HG03571 (cell line): ENCODE measurements around the gene ARHGEF12.

ENCODE experiments used
- ATAC-seq: cut with Tn5 transposase; IDR thresholded peaks from one replicate; pipeline ENCODE4 v1.9.1; 2021; ENCODE audit not compliant: unreplicated experiment

ARHGEF12 gene

DNA sequence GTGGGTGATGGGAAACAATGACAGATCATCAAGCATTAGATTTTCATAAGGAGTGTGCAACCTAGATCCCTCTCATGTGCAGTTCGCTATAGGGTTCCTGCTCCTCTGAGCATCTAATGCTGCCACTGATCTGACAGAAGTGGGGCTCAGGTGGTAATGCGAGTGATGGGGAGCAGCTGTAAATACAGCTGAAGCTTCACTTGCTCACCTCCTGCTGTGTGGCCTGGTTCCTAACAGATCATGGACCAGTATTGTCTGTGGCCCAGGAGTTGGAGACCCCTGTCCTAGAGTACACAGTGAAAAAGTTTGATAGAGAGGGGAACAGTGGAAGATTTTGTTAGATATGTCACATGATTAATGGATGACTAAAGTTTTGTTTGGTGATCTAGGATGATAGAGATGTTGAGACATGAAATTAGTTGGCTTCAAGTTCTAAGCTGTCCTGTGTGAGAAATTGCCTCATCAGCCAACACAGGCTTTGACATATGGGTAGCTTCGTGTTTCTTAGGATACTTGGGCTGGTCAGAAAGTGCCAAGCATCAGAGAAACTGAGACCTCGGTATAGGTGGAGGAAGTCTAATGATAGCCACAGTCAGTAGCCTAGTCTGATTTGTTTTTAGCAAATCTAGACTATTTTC is 47.4 kb downstream of the ARHGEF12 start:
- no peak for ATAC-seq

DNA sequence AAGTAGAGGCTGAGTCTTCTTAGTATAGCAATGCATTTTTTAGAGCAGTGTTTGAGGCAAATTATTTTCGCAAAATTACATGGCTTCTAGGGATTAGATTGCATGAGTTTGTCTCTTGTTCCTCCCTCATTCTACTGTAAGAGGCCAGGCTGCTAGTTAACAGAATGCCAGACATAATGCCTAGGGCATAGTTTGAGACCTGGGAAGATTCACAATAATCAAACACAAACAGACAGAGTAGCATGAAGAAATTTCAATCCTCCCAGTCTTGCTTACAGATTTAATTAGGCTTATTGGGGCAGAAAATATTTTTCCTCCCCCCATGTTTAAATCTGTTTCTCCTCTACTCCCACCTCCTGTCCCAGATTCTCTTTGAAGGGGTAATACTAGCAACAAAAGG is 48.3 kb downstream of the ARHGEF12 start:
- ATAC-seq = no peak

DNA sequence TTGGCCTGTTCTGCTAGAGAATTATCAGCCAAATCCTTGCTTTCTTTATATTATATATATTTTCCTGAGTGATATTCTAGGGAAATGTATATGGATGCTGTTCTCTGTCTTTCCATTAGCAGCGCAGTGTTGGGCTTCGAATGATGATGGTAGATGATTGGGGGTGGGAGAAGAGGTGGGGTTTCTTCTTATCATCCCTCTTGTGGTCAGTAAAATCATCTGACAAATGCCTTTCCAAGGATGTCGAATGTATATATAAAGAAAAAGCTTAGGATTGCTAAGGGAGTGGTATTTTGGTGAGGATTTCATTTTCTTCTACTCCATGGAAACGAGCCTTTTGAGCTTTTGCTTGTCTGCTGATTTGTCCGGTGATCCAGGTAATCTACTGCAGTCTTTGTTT is 48.9 kb downstream of the ARHGEF12 start:
- no peak for ATAC-seq

DNA sequence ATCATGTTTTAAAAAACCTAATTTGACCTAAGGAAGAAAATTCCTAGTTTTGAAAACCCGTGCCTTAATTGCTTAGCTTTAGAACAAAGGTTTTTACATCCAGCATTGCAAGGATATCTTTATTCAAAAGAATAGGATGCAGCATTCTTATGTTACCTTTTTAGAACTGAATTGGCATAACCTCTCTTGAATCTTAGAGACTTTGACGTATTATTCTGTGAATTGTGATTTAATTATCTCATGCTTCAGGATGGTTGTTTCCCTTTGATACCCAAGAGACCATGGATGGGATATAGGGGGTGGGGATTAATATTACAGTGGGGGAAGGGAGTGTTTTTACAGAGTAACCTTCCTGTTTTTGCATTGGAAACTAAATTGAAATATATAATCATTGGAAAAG is 49.4 kb downstream of the ARHGEF12 start:
- no peak for ATAC-seq

DNA sequence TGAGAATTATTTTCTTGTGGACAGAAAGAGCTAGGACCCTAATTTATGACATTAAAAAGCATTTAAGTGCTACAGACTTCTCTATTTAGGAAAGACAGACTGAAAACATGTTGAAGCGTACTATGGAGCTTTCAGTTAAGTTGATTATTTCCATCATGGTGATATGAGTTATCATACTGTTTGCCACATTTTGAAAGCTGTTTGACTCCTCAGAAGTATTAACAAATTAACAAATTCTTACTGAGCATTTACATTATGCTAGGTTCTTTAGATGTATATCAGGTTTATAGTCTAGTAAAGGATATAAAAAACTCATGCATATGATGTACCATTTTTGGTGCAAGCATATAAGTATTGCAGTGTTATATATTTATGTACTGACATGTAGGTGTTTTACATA is 50.1 kb downstream of the ARHGEF12 start:
- no peak for ATAC-seq

DNA sequence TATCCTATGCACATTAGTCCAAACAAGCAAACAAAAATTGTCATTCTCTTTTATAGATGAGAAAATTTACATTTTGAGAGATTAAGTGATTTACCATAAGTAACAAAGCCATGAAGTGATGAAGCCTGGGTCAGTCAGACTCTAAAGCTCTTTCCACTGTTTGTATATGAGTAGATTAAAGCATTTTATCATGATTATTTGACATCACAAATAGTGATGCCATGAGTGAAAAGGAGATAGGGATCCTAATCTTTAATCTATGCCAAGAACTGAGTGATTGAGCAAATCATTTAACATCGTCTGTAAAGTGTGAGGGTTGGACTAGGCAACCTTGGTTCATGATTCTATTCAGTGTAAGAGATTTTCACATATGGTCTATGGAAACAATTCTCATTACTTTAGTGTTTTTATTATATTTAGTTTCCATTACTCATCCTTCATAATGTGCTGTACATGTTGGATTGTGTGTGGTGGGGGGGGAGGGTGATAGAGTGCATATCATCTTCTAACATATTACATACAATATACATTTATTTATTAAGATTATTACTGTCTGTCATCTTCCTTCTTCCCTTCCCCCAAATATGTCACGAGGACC is 50.7 kb downstream of the ARHGEF12 start:
- no peak for ATAC-seq

DNA sequence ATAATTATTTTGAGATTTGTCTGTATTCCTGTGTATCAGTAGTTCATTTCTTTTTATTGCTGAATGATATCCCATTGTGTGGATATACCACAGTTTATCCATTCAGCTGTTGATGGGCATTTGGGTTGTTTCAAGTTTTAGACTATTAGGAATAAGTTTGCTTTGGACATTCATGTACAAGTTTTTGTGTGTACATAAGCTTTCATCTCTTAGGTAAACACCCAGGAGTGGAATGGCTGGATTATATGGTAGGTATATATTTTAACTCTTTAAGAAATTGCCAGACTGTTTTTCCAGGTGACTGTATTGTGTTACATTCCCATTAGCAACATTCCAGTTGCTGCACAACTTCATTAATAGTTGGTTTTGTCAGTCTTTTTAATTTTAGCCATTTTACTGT is 52.0 kb downstream of the ARHGEF12 start:
- ATAC-seq = no peak

DNA sequence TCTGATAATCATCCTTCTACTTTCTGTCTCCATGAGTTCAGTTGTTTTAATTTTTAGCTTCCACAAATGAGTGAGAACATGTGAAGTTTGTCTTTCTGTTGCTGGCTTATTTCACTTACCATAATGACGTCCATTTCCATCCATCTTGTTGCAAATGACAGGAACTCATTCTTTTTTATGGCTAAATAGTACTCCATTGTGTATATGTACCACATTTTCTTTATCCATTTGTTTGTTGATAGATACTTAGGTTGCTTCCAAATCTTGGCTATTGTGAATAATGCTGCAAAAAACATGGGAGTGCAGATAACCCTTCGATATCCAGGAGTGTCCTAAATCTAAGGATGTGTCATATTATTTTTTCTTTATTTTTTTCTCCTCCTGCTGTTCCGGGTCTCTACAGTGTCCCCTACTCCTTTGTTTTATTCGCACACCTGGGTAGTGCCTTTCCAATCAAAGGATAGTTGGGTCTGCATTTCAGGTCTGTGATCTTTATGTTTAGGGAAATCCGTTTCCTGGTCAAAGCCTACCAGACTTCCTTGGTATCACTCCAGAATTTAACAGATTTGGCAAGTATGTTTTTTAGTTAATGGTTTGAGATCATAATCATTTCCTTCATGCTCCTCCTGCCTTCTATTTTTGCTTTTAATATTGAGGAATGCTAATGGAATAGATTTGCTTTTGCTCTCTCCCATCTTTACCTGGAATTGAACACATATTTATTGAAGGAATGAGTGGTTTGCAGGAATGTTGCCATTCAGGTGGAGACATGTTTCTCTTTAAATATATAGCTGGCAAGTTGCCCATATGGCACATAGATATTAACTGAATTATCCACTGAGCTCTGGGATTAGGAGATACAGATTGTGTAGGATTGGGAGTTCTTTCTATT is 53.7 kb downstream of the ARHGEF12 start:
- ATAC-seq = no peak

DNA sequence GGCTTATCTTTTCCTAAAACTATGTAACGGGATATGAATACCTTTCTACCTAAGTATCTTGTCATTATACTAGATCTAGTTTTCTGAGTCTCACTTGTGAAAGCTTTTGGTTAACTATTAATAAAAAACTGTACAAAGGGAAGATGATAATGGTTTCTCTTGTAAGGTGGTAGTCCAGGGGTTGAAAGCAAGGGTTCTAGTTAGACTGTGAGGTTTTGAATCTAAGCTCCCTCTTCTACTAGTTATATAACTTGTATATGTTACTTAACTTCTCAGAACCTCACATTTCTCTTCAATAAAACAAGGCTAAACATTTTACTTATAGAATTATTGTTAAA is 54.3 kb downstream of the ARHGEF12 start:
- no peak for ATAC-seq

DNA sequence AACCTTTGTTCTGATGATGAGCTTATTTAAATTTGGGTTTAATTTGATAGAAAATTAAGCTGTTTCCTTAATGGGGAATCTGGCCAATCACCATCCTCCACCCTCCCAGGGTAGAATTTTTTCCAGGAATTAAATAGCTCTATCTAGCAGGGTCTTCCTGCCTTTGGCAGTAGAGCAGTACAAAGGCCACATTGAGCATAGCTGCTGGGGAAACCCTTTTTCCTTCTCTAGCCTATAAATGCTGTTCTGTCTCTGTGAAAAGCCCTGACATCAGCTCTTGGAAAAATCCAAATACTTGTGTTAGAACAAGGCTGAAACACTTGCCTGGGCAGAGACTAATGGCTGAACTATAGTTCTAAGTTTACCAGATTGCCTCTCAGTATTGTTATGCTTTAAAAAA is 55.1 kb downstream of the ARHGEF12 start:
- ATAC-seq = no peak

DNA sequence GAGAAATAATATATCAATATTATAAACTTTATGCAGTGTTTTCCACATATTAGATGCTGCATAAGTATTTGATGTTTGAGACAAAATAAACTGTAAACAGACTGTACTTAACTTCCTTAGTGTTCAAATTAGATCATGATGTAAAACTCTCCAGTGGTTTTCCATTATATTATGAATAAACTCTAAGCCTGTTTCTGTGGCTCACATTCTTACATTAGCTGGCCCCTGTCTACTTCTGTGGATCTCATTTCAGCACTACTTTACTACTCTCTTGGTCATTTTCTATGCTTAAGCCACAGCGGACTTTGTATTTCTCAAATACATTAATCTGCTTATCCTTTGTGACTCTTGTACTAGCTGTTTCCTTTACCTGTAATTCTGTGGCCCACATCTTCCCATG is 55.6 kb downstream of the ARHGEF12 start:
- no peak for ATAC-seq

DNA sequence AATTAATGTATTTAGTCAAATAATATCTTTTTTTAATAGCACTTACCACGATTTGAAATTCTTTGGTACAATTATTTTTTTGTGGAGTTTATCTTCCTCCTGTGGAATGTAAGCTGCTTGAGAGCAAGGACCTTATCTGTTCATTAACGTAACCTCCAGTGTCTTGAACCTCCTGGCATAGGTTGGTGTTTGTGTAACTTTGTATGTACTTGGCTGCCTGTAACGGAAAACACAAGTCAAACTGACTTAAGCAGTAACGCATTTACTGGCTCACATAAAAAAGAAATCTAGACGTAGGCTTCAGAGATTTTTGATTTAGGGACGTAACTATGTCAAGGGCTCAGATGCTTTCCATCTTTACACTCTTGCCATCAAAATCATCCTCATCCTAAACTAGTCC is 56.1 kb downstream of the ARHGEF12 start:
- ATAC-seq = no peak

DNA sequence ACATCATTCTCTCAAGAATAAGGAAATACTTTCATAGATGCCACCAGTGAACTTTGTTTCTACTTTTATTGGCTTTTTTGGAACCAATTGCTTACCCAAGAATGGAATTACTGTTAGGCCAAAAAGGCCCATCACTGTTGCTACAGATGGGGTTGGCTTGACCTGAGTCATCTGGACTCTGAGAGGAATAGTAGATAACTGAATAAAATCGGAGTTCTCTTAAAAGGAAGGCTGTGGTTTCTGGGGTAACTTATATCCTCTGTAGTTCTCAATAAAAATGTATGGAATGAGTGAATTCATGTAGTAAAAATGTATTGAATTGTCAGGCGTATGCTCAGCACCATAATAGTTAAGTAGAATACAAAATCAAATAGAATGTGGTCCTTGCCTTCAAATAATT is 56.6 kb downstream of the ARHGEF12 start:
- no peak for ATAC-seq

DNA sequence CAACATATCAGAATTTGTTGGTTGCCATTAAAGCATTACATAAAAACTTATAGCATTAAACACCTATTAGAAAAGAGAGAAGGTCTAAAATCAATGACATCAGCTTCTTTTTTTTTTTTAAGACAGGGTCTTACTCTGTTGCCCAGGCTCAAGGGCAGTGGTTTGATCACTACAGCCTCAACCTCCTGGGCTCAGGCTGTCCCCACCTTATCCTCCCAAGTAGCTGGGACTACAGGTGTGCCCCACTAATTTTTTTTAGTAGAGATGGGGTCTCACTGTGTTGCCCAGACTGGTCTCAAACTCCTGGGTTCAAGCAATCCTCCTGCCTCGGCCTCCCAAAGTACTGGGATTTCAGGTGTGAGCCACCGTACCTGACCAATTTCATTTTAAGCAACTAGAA is 57.9 kb downstream of the ARHGEF12 start:
- ATAC-seq = no peak

DNA sequence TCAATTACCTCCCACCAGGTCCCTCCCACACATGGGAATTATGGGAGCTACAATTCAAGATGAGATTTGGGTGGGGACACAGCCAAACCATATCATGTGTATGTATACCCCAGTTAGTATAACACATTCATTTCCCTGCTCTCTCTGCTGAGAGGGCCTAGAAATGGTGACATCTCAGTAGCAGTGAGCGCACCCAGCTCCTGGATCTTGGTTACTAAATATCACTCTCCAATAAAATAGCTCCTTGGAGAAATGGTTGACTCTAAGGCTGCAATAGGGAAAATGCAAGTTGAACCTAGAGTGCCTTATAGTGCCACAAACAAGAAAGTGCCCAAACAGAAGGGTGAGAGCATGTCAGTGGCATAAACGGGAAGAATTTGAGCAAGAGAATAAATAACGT is 59.6 kb downstream of the ARHGEF12 start:
- ATAC-seq = no peak

DNA sequence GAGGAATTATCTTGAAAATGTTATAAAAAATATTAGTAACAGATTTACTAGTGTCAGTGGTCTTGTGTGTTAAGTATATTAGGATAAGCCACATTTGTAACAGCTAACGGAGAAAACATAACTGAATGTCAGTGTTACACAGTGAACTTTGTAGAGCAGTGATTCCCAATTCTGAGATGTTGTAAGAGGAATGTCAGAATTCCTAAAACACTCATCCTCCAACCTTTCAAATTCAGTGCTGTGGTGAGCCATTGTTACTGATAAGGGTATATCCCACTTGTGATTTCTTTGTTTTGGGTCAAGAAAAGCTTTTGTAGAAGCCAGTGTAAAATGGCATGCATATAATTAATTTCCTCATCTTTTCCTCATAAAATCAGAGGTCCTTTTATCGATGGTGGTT is 61.9 kb downstream of the ARHGEF12 start:
- ATAC-seq = no peak

DNA sequence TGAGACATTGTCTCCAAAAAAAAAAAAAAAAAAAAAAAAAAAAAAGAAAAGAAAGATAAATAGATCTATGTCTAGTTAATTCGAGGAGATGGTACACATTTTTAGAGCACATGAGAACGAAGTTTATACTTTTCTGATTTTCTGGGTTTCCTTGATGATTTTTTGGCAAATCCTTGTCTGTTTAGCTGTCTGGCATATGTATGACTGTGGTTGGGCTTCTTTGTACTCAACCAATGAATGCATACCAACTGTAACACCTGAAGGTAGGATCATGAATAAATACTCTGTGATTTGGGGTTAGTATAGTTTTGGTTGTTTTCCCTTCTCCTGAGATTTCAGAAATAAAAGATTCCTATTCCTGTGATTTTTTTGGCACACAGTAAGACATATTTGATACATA is 63.1 kb downstream of the ARHGEF12 start:
- ATAC-seq = no peak

DNA sequence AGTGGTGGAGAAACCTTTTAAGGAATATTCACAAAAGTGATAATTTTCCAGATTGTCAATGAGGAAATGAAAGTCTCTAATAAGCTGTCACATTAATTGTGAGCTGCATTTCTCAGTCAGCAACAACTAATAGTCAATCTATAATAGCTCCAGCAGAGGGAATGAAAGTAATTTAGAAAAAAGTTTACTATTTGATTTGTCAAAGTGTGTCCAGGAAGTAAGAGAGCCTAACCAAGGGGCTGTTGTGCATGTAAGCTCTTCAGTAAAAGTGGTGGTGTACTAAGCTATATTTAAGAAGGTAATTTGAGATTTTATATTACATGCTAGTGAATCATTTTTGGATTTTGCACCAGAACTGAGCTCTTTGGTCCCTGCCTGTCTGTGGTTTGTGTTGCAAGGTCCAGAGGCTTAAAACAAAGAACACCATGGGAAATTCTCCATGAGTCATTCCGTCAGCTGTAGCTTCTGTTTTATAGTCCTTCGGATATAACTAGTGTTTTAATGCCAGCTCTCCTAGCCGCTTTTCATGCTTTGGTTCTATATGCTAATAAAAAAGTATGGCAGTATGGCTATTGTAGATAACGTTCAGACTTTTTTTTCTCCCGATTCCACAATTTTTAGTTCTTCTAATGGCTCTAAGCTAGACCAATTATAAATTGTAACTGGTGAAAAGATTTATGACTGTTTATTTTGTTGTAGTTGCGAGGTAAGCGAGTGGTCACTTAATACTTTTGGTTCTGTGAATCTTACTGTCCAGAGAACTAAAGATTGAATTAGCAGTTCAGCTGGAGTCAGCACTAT is 64.6 kb downstream of the ARHGEF12 start:
- ATAC-seq = no peak

DNA sequence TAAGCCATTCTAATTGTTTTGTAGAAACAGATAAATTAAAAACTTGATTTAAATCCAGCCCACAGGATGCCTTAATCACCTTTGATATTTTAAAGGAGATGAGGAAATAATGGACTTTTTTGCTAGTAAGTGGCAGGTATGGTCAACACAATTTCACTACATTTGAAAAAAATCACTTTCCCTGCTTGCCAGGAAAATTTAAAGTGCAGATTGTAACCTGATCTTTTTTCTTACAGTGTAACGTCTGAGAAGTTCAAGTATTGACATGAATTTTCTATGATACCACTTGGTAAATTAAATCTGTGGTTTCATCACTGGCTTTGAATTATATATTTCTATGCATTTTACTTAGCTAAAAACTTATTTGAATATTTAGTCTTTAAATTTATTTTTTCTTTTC is 65.3 kb downstream of the ARHGEF12 start:
- ATAC-seq = no peak

DNA sequence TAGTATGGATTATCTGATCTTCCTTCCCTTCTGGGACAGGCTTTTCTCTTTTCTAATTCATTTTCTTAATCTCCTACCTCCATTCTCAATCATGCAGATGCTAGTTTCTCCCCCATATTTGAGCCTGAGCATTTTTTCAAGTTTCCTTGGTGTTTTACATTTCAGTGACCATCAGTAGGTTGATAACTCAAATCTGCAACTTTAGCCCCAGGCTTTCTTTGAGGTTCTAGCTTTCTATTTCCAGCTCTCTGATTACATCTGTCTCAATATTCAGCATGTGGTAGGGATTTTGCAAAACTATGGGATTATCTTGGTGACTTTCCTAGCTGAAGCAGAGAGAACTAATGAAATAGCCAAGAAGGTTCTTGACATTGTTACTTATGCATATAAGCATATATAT is 67.8 kb downstream of the ARHGEF12 start:
- no peak for ATAC-seq

DNA sequence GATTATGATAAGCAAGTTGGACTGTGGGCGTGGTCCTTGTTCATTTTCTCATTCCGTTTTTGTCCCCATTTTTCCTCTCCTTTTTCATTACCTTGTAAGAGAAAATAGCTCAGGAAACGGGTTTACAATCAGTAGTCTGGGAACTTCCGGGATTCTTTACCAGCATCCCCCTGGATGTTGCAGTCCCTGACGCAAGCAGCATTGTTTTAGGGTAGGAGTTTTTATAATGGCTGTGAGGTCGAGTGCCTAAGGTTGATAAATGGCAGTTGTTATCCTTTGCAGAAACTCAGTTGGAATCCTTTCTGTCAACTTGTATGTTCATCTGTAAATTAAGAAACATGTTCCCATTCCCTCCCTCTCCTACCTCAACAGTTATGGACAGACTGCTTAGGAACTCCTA is 68.3 kb downstream of the ARHGEF12 start:
- no peak for ATAC-seq

DNA sequence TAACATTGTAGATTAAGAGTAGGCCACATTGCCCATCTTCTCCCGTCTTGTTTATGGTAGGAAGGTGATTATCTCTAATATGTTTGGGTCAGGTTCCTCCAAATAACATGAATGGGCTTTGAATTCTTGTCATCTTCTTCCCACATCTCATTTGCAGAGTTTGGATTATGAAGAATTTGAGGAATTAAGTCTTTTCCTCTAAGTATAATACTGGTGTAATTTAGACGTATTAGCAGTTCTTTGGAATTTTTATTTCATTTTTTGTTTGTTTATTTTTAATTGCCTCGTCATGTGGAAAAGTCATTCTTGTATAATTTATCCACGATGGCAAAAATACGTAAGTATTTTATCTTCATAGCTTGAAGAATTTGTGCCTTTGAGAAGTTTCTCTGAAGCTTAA is 73.4 kb downstream of the ARHGEF12 start:
- ATAC-seq = no peak
